ENCODE results near the gene KSR1.

DNA sequence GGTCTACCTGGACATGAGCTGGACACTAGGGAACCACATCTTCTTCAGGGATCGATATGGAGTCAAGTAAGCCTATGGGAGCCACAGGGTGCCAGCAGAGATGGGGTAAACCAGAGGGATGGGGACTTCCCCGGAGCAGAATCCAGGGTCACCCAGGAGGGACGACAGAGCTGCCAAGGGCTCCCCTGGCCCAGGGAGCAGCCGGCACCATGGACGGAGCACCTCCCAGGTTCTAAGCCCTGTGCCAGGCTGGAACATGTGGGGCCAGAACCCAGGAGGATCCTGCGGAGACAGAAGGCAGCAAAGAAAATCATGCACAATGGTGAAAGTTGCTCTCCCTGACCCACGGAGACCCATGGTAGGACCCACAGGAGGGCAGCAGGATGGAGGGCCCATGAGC, 33.6 kb upstream of the KSR1 start:
- no peak for TF ChIP-seq POLR2AphosphoS5 (IDR thresholded peaks at IDR 0.05; ENCODE audit: insufficient read depth in 1 of 2, low read depth in 1 of 2)
- TF ChIP-seq, protein P1, sequence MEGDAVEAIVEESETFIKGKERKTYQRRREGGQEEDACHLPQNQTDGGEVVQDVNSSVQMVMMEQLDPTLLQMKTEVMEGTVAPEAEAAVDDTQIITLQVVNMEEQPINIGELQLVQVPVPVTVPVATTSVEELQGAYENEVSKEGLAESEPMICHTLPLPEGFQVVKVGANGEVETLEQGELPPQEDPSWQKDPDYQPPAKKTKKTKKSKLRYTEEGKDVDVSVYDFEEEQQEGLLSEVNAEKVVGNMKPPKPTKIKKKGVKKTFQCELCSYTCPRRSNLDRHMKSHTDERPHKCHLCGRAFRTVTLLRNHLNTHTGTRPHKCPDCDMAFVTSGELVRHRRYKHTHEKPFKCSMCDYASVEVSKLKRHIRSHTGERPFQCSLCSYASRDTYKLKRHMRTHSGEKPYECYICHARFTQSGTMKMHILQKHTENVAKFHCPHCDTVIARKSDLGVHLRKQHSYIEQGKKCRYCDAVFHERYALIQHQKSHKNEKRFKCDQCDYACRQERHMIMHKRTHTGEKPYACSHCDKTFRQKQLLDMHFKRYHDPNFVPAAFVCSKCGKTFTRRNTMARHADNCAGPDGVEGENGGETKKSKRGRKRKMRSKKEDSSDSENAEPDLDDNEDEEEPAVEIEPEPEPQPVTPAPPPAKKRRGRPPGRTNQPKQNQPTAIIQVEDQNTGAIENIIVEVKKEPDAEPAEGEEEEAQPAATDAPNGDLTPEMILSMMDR (IDR thresholded peaks at IDR 0.05): no peak

Measured in vagina (tissue), 2 donors.